WERI-Rb-1 (cell line): Measurements from ENCODE around the gene NRSN2.
"Not testable (repeated sequence)": the region's sequence is repeated elsewhere in the genome, so short reads cannot be mapped to it uniquely, and the experiment has no call there.

Experiments used
- DNase-seq: peaks from one replicate; pipeline ENCODE4 v3.0.0-alpha.2; 2020
- H3K27ac ChIP-seq: fragments of 250-450 bp; sonication (Bioruptor Pico); 2 replicates; pipeline ENCODE4 v1.5.1; 2020; ENCODE audit warnings: mild to moderate bottlenecking, moderate library complexity
- H3K27me3 ChIP-seq: fragments of 250-450 bp; sonication (Bioruptor Pico); 2 replicates; pipeline ENCODE4 v1.5.1; 2021; ENCODE audit warnings: mild to moderate bottlenecking, low read depth, moderate library complexity; ENCODE audit not compliant: insufficient read depth, severe bottlenecking
- H3K36me3 ChIP-seq: fragments of 250-450 bp; sonication (Bioruptor Pico); 2 replicates; pipeline ENCODE4 v1.5.1; 2020; ENCODE audit warnings: mild to moderate bottlenecking, moderate library complexity
- H3K4me3 ChIP-seq: 2 replicates; pipeline ENCODE4 v1.5.1; 2011; ENCODE audit warnings: low read depth, mild to moderate bottlenecking, control low read depth, low read length
- H3K9me3 ChIP-seq: fragments of 250-450 bp; sonication (Bioruptor Pico); 2 replicates; pipeline ENCODE4 v1.5.1; 2021; ENCODE audit warnings: mild to moderate bottlenecking, moderate library complexity; ENCODE audit not compliant: severe bottlenecking
- TF ChIP-seq, protein P1 (sequence below): IDR thresholded peaks from 2 replicates; pipeline ENCODE4 v1.5.1; 2011; ENCODE audit warnings: low read depth, mild to moderate bottlenecking, control low read depth, inconsistent platforms, low read length

Gene NRSN2

DNA sequence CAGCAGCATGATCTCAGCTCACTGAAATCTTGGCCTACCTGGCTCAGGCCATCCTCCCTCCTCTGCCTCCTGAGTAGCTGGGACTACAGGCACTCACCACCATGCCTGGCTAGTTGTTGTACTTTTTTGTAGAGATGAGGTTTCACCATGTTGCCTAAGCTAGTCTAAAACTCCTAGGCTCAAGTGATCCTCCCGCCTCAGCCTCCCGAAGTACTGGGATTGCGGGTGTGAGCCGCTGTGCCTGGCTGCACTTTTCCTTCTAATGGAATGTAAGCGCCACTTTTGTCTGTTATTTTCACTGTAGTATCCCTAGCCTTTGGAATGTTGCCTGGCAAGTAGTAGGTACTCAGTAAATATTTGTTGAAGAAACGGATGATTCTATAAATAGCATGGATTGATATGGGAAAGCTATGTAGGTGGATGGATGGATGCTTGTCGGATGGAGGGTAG is 23.3 kb downstream of the NRSN2 start:
- Histone ChIP-seq H3K4me3 (no peak overlapping the region), H3K27ac (no peak overlapping the region), H3K9me3 (no peaks in the 10 kb centered on the region), H3K36me3 (no peaks in the 10 kb centered on the region), H3K27me3 (no peaks in the 10 kb centered on the region)
- TF ChIP-seq, protein P1, sequence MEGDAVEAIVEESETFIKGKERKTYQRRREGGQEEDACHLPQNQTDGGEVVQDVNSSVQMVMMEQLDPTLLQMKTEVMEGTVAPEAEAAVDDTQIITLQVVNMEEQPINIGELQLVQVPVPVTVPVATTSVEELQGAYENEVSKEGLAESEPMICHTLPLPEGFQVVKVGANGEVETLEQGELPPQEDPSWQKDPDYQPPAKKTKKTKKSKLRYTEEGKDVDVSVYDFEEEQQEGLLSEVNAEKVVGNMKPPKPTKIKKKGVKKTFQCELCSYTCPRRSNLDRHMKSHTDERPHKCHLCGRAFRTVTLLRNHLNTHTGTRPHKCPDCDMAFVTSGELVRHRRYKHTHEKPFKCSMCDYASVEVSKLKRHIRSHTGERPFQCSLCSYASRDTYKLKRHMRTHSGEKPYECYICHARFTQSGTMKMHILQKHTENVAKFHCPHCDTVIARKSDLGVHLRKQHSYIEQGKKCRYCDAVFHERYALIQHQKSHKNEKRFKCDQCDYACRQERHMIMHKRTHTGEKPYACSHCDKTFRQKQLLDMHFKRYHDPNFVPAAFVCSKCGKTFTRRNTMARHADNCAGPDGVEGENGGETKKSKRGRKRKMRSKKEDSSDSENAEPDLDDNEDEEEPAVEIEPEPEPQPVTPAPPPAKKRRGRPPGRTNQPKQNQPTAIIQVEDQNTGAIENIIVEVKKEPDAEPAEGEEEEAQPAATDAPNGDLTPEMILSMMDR = no peak
- DNase-seq = no peak

DNA sequence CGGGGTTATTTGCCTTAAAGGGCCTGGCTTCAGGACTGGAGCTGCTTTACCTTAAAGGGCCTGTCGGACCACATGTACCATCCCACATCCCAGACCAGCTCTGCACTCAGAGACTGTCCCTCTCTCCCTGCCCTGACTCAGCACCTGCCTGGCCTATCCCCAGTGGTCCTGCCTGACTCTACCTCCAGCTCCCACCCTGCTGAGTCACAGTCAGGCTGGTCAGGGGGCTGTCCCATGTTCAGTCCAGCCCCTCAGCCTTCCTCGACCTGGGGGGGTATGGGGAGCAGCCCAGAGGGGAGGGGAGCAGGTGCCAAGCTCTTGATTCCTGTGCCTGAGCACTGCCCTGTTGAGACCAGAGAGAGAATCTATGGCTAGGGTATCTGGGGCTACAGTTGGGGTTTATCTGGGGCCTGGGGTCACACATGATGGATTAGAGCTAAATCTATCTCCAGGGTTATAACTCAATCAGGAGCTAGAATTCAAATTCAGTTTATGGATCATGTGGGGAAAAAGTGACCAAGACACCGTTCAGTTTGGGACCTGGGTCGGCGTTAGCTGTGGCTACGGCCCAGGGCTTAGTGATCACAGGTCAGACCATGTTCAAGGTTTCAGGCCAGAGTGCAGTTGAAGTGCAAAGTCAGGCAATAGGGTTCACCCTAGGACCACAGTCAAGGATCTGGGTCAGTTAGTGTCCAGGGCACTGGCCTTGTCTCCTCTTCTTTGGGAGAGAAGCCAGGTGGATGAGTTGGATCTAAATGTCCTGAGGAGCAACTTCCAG is 24.3 kb downstream of the NRSN2 start:
- H3K4me3 ChIP-seq = no peak overlapping the region
- peak overlapping the region; percentile 73 for H3K27ac ChIP-seq
- TF ChIP-seq, protein P1 = no peak

DNA sequence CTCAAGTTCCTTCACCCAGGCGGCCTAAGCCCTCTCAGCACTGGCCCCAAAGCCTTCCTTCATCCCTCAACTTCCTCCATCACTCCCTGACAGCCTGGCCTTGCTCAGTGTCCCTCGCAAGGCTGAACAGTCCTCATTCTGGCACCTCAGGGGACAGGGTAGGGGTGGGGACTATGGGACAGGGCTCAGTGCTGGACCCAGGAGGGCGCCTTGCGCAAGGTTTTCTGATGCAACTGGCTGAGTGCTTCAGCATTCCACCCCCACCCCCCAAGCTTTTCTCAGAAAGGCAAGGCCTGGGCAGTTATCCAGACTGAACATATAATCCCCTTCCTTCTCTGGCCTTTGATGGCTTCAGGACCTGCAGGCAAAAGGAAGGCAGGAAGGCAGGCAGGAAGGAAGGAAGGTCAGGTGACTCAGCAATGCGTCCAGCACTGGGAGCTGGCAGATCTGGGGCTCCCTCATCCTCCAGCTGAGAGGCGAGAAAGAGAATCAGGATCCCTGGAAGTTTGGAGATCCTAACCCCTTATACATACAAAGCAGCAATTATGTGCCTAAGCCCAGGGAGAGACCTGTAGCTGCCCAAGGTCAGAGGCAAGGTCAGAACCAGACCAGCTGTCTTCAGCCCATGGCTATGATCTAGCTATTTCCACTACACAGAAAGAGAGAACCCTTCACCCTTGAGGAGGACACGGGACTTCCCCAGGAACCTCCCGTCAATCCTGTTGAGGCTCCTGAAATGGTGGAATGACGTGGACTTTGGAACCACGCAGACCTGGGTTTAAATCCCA is 25.0 kb downstream of the NRSN2 start:
- no peaks in the 10 kb centered on the region for H3K9me3 ChIP-seq
- H3K27me3 ChIP-seq = no peaks in the 10 kb centered on the region
- H3K4me3 ChIP-seq = no peak overlapping the region
- no peaks in the 10 kb centered on the region for H3K36me3 ChIP-seq
- TF ChIP-seq, protein P1 = no peak
- H3K27ac ChIP-seq = peak overlapping the region; percentile 73
- peak; percentile 63 for DNase-seq

More for the DNA sequence above, 24.3 kb downstream of the NRSN2 start:
- no peaks in the 10 kb centered on the region for H3K27me3 ChIP-seq
- no peak for DNase-seq
- no peaks in the 10 kb centered on the region for H3K9me3 ChIP-seq
- no peaks in the 10 kb centered on the region for H3K36me3 ChIP-seq

DNA sequence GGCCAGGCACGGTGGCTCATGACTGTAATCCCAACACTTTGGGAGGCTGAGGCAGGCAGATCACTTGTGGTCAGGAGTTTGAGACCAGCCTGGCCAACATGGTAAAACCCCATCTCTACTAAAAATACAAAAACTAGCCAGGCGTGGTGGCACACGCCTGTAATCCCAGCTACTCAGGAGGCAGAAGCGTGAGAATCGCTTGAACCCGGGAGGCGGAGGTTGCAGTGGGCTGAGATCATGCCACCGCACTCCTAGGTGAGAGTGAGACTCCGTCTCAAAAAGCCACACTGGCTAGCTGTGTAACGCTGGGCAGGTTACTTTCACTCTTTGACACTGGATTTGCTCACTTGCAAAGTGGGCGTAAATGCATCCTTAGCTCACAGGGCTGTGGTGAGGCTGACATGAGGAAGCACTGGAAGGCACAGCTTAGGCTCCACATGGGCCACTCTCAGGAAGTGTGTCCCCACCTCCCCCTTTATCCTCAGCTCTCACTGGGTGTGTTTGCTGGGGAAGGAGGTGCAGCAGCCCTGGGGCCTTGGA is 25.7 kb downstream of the NRSN2 start:
- not testable (repeated sequence) for H3K27me3 ChIP-seq

DNA sequence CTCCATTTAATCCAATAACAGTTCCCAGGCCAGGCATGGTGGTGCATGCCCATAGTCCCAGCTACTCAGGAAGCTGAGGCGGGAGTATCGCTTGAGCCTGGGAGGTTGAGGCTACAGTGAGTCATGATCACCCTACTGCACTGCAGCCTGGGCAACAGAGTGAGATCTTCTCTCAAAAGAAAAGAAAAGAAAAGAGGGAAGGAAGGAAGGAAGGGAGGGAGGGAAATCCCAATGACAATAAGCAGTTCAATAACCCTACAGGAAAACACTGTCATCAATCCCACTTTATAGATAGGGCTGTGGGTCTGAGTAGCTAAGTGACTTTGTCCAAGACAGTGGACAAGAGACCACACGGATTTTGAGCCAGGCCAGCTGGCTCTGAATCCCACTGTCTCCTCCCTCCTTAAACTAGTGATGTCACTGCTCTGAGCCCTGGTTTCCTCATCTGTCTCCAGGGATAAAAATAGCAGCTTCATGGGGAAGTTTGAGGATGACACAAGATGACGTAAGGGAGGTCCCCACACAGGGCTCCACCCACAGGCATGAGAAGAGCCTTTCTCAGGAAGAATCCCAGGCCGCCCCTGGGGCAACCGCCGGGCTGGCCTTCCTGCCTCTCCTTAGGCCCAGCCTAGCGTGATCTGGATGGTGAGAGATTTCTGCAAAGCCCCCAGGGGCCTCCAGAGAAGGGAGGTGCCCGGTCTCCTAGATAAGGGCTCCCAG is 26.4 kb downstream of the NRSN2 start:
- H3K9me3 ChIP-seq = no peaks in the 10 kb centered on the region
- no peak overlapping the region; the same call in 1 of the 2 replicates for H3K27ac ChIP-seq
- DNase-seq = no peak
- TF ChIP-seq, protein P1 = no peak
- no peaks in the 10 kb centered on the region for H3K36me3 ChIP-seq
- H3K27me3 ChIP-seq = no peaks in the 10 kb centered on the region
- no peak overlapping the region for H3K4me3 ChIP-seq

More for the DNA sequence above, 25.7 kb downstream of the NRSN2 start:
- not testable (repeated sequence) for H3K36me3 ChIP-seq, H3K4me3 ChIP-seq, DNase-seq, H3K9me3 ChIP-seq
- peak overlapping the region; percentile 73 for H3K27ac ChIP-seq
